CD4-positive, alpha-beta memory T cell (primary cell): ENCODE measurements around the gene CHCHD3. TPM values are rescaled to one million over a fixed set of nuclear protein-coding genes. Genes with fewer than 3 reads are reported as not detected.

ENCODE experiments used
- CTCF ChIA-PET: fragments of 350-600 bp; sonication (Branson Sonifier 250); formaldehyde crosslinking; loops from one replicate; lab custom pipeline; 2021; ENCODE audit warnings: inconsistent platforms; ENCODE audit not compliant: partially characterized antibody; lab: Charles Lee
- POLR2A ChIA-PET: fragments of 350-600 bp; sonication (Branson Sonifier 250); formaldehyde crosslinking; loops from one replicate; lab custom pipeline; 2021; ENCODE audit not compliant: partially characterized antibody; lab: Charles Lee
- DNase-seq, 5 donors: peaks; one replicate each; pipeline versions ENCODE4 v3.0.0 to v3.0.0-alpha.2; 2020 to 2022; ENCODE audit warnings: mixed read lengths in 1 of 5
- H3K27ac ChIP-seq: one replicate; pipeline ENCODE4 v1.7.0; 2013; ENCODE audit warnings: low read depth, low read length
- H3K27me3 ChIP-seq: 2 replicates; pipeline ENCODE4 v1.7.0; 2013; ENCODE audit warnings: mild to moderate bottlenecking, low read length, moderate library complexity; ENCODE audit not compliant: insufficient read depth
- H3K36me3 ChIP-seq: 2 replicates; pipeline ENCODE4 v1.7.0; 2013; ENCODE audit warnings: mild to moderate bottlenecking, low read length, moderate library complexity; ENCODE audit not compliant: insufficient read depth
- H3K4me1 ChIP-seq: 2 replicates; pipeline ENCODE4 v1.7.0; 2013; ENCODE audit warnings: mild to moderate bottlenecking, low read length, moderate library complexity; ENCODE audit not compliant: insufficient read depth
- H3K4me3 ChIP-seq, 2 donors: one replicate each; pipeline ENCODE4 v1.7.0; 2013; ENCODE audit warnings: low read length in 2 of 2, mild to moderate bottlenecking in 1 of 2
- H3K9me3 ChIP-seq, 2 donors: one replicate each; pipeline ENCODE4 v1.7.0; 2013; ENCODE audit warnings: low read length in 2 of 2, control low read depth in 1 of 2; ENCODE audit not compliant: control insufficient read depth in 1 of 2
- H3K27ac Mint-ChIP-seq, 7 donors: one replicate each; pipeline ENCODE4 v1.8.0; 2020 to 2021; ENCODE audit warnings: mixed read lengths in 7 of 7, mild to moderate bottlenecking in 6 of 7, inconsistent platforms in 3 of 7, moderate library complexity in 3 of 7
- H3K27me3 Mint-ChIP-seq, 2 donors: one replicate each; pipeline ENCODE4 v1.8.0; 2020 to 2021; ENCODE audit warnings: mixed read lengths in 2 of 2
- H3K36me3 Mint-ChIP-seq, 2 donors: one replicate each; pipeline ENCODE4 v1.8.0; 2020 to 2021; ENCODE audit warnings: mixed read lengths in 2 of 2, inconsistent platforms in 1 of 2, mild to moderate bottlenecking in 1 of 2
- H3K4me1 Mint-ChIP-seq, 4 donors: one replicate each; pipeline ENCODE4 v1.8.0; 2020 to 2021; ENCODE audit warnings: mixed read lengths in 4 of 4, mild to moderate bottlenecking in 1 of 4
- H3K4me3 Mint-ChIP-seq, 8 donors: one replicate each; pipeline ENCODE4 v1.8.0; 2020 to 2021; ENCODE audit warnings: mixed read lengths in 8 of 8, mild to moderate bottlenecking in 7 of 8, moderate library complexity in 6 of 8, inconsistent platforms in 3 of 8
- H3K9me3 Mint-ChIP-seq, 8 donors: one replicate each; pipeline ENCODE4 v1.8.0; 2020 to 2021; ENCODE audit warnings: mixed read lengths in 8 of 8, mild to moderate bottlenecking in 5 of 8, inconsistent platforms in 3 of 8, moderate library complexity in 1 of 8
- intact Hi-C: fragments of 100-400 bp; cut with micrococcal nuclease; formaldehyde crosslinking; loops from one replicate; pipeline ENCODE4 v1.15.1; 2023
- polyA plus RNA-seq, 2 donors: library from polyadenylated mRNA; unstranded; fragments of 300-500 nt; fragmentation: Illumina TruSeq; gene quantifications; one replicate each; pipeline ENCODE4 v1.2.3, GENCODE V29; 2021
- total RNA-seq, 2 experiments: library from RNA; stranded (reverse); gene quantifications; one replicate each; pipeline ENCODE4 v1.2.3, GENCODE V29; 2021

CHCHD3 gene
- total and polyA plus RNA-seq, 4 experiments from 2014 or later, result 25.2 to 77.3 (median 35.6) TPM

DNA sequence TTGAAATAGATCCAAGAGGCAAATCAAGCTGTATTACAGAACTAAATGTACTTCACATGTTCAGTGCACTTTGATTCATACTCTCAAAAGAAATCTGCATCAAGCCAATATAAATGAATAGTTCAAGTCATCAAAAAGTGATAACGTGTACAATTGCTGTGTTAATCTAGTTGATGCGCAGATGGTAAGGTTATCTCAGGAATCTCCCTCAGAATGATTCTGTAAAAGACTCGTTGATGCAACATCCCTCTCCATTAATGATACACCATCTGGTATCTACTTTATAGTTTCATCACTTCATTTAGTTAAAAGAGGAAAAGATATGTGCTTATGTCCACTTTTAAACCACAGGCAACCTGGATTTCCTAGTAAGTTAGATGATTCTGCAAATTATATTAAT lies 200.6 kb downstream of the CHCHD3 start:
- Histone ChIP-seq H3K27ac (no peak overlapping the region), H3K4me1 (peaks cover 14% of the 10 kb centered on the region), H3K27me3 (no peaks in the 10 kb centered on the region), H3K9me3 (no peaks in the 10 kb centered on the region), H3K36me3 (no peaks in the 10 kb centered on the region), H3K4me3 (no peak overlapping the region)
- peaks cover 4 to 18% of the 10 kb centered on the region in 2 donors for H3K36me3 Mint-ChIP-seq
- CTCF ChIA-PET, result no interaction called here
- H3K27me3 Mint-ChIP-seq, result no peaks in the 10 kb centered on the region
- no peak overlapping the region for H3K27ac Mint-ChIP-seq
- H3K4me3 Mint-ChIP-seq, result no peak overlapping the region
- no peak for DNase-seq
- H3K9me3 Mint-ChIP-seq, result no peaks in the 10 kb centered on the region
- POLR2A ChIA-PET, result no interaction called here
- H3K4me1 Mint-ChIP-seq, result peaks cover 20 to 33% (median 22%) of the 10 kb centered on the region in 4 donors
- intact Hi-C loops, result no loop called here

- Mint-ChIP-seq H3K27me3 (no peaks in the 10 kb centered on the region), H3K9me3 (no peaks in the 10 kb centered on the region), H3K4me3 (no peak overlapping the region), H3K36me3 (peaks cover 4 to 25% of the 10 kb centered on the region in 2 donors), H3K4me1 (peaks cover 19 to 30% (median 20%) of the 10 kb centered on the region in 4 donors), H3K27ac (no peak overlapping the region)
- Histone ChIP-seq H3K4me3 (no peak overlapping the region), H3K9me3 (no peaks in the 10 kb centered on the region), H3K27me3 (no peaks in the 10 kb centered on the region), H3K27ac (no peak overlapping the region), H3K4me1 (peaks cover 14% of the 10 kb centered on the region), H3K36me3 (no peaks in the 10 kb centered on the region)
- no peak for DNase-seq
- CTCF ChIA-PET, result no interaction called here
- intact Hi-C loops, result no loop called here
- POLR2A ChIA-PET, result no interaction called here
Observed at GRCh38 chr7:132879579-132879978, 202.3 kb downstream of the CHCHD3 start.

GRCh38 chr7:132878204-132878919 lies 203.5 kb downstream of the CHCHD3 start:
- Histone ChIP-seq H3K4me1 (peaks cover 10% of the 10 kb centered on the region), H3K4me3 (no peak overlapping the region), H3K36me3 (no peaks in the 10 kb centered on the region), H3K9me3 (no peaks in the 10 kb centered on the region), H3K27me3 (no peaks in the 10 kb centered on the region), H3K27ac (no peak overlapping the region)
- POLR2A ChIA-PET, result no interaction called here
- CTCF ChIA-PET, result no interaction called here
- peaks cover 1 to 26% of the 10 kb centered on the region in 2 donors for H3K36me3 Mint-ChIP-seq
- intact Hi-C loops, result no loop called here
- no peak overlapping the region for H3K4me3 Mint-ChIP-seq
- DNase-seq, result no peak
- H3K9me3 Mint-ChIP-seq, result no peaks in the 10 kb centered on the region
- peak overlapping the region in 1 of 7 donors; percentile 7 for H3K27ac Mint-ChIP-seq
- H3K27me3 Mint-ChIP-seq, result no peaks in the 10 kb centered on the region
- H3K4me1 Mint-ChIP-seq, result peaks cover 10 to 17% (median 10%) of the 10 kb centered on the region in 4 donors

- DNase-seq, result no peak
- POLR2A ChIA-PET, result no interaction called here
- H3K4me3 ChIP-seq, result no peak overlapping the region
- peaks cover 2% of the 10 kb centered on the region for H3K4me1 ChIP-seq
- H3K36me3 Mint-ChIP-seq, result peaks cover 1 to 27% of the 10 kb centered on the region in 2 donors
- no peak overlapping the region for H3K27ac ChIP-seq
- intact Hi-C loops, result no loop called here
- no peaks in the 10 kb centered on the region for H3K9me3 ChIP-seq
- CTCF ChIA-PET, result no interaction called here
- H3K4me3 Mint-ChIP-seq, result no peak overlapping the region
- H3K4me1 Mint-ChIP-seq, result peaks cover 2 to 10% (median 3%) of the 10 kb centered on the region in 4 donors
- H3K27me3 Mint-ChIP-seq, result no peaks in the 10 kb centered on the region
- H3K9me3 Mint-ChIP-seq, result no peaks in the 10 kb centered on the region
- H3K27me3 ChIP-seq, result no peaks in the 10 kb centered on the region
- no peaks in the 10 kb centered on the region for H3K36me3 ChIP-seq
- no peak overlapping the region for H3K27ac Mint-ChIP-seq
Observed at GRCh38 chr7:132877573-132877972, 204.3 kb downstream of the CHCHD3 start.

DNA sequence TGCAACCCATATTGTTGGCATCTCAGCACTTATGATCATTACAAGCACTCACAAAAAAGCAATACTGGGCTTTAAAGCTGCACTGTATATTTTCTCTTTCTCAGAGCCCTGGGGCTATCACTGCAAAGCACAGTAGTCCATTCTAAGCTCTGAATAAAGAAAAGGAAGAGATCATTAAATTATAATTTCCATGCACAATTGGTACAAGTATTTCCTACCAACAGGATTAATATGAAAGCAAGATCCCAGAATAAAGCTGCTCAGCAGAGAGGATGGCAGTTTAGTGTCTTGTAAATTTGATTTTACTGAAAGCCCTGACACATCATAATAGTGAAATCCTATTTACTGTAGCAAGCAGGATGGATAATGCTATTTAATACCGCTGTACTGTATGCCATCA lies 205.3 kb downstream of the CHCHD3 start:
- CTCF ChIA-PET, result no interaction called here
- H3K27me3 ChIP-seq, result no peaks in the 10 kb centered on the region
- H3K27ac ChIP-seq, result no peak overlapping the region
- no peaks in the 10 kb centered on the region for H3K4me1 ChIP-seq
- Mint-ChIP-seq H3K9me3 (no peaks in the 10 kb centered on the region), H3K4me1 (peaks cover 0 to 3% (median under 1%) of the 10 kb centered on the region in 4 donors), H3K27me3 (no peaks in the 10 kb centered on the region), H3K4me3 (no peak overlapping the region), H3K36me3 (peaks cover 1 to 28% of the 10 kb centered on the region in 2 donors), H3K27ac (no peak overlapping the region)
- H3K9me3 ChIP-seq, result no peaks in the 10 kb centered on the region
- H3K36me3 ChIP-seq, result no peaks in the 10 kb centered on the region
- POLR2A ChIA-PET, result no interaction called here
- intact Hi-C loops, result no loop called here
- DNase-seq, result no peak
- no peak overlapping the region for H3K4me3 ChIP-seq

DNA sequence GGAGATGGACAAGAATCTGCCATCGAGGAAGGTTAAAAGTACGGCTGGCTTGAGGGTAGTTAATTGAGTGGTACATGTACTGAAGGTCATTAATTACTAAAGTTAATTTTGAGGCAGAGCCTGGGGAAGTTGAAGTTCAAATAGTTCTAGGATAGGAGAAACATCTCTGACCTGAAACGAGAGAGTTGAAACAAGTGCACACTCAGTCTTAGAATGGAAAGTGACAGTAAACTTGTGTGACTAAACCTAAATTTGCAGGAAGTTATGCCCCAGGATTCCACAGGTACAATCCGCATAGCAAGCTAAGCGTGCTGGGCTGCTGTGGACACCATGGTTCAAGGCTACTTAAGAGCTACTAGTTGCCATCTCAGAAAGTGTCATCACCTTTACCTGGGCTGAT lies 209.9 kb downstream of the CHCHD3 start:
- Histone ChIP-seq H3K27ac (no peak overlapping the region), H3K36me3 (no peaks in the 10 kb centered on the region), H3K9me3 (no peaks in the 10 kb centered on the region), H3K27me3 (no peaks in the 10 kb centered on the region), H3K4me3 (no peak overlapping the region), H3K4me1 (no peaks in the 10 kb centered on the region)
- POLR2A ChIA-PET, result no interaction called here
- CTCF ChIA-PET, result interaction anchor here (0.6 kb wide), 1 partner anchor 79 kb away, joined by 3 read pairs; no protein-coding TSS in a partner anchor
- Mint-ChIP-seq H3K9me3 (no peaks in the 10 kb centered on the region), H3K27me3 (no peaks in the 10 kb centered on the region), H3K4me3 (no peak overlapping the region), H3K4me1 (peaks cover 0 to 6% (median under 1%) of the 10 kb centered on the region in 4 donors), H3K27ac (no peak overlapping the region), H3K36me3 (peaks cover 4 to 29% of the 10 kb centered on the region in 2 donors)
- intact Hi-C loops, result no loop called here
- DNase-seq, result no peak

DNA sequence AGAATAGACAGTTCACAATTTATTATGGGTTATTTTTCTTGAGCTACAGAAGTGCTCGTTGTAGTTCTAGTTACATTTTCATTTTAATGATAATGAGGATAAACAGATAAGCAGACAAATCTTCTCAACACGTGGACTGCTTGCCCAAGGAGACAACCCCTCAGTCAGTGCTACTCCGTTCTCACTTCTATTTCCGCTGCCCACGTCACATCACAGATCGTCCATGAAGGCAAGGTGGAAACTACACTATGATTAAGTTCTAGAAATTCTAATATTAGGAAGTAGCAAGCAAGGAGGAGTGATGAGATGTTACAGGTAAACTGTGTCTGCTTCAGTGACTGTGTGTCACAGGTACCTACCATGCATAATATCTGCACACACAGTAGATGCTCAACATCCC lies 210.5 kb downstream of the CHCHD3 start:
- H3K4me3 Mint-ChIP-seq, result no peak overlapping the region
- ChIA-PET POLR2A (no interaction called here), CTCF (no interaction called here)

More for the DNA sequence above, 210.5 kb downstream of the CHCHD3 start:
- Histone ChIP-seq H3K4me1 (no peaks in the 10 kb centered on the region), H3K4me3 (no peak overlapping the region), H3K36me3 (no peaks in the 10 kb centered on the region), H3K27ac (no peak overlapping the region), H3K9me3 (no peaks in the 10 kb centered on the region), H3K27me3 (no peaks in the 10 kb centered on the region)
- Mint-ChIP-seq H3K27me3 (no peaks in the 10 kb centered on the region), H3K4me1 (peaks cover 0 to 11% (median under 1%) of the 10 kb centered on the region in 4 donors), H3K27ac (no peak overlapping the region), H3K36me3 (peaks cover 7 to 35% of the 10 kb centered on the region in 2 donors), H3K9me3 (no peaks in the 10 kb centered on the region)
- intact Hi-C loops, result no loop called here
- DNase-seq, result no peak
